IMR-90 (cell line): ENCODE measurements around the gene PSMB2. TPM values are rescaled to one million over a fixed set of nuclear protein-coding genes. Genes with fewer than 3 reads are reported as not detected.

Source experiments
- ATAC-seq: fragments of 200-7000 bp; cut with Tn5 transposase; 2 replicates; pipeline ENCODE4 v1.9.1; 2020; ENCODE audit warnings: low read depth, mild to moderate bottlenecking, moderate library complexity
- BruUV-seq: library from RNA; stranded (reverse); fragments of 400-500 nt; replicated peaks from 2 replicates; lab custom pipeline; 2021; lab: Mats Ljungman, UMichigan
- CTCF ChIA-PET: fragments of 300-600 bp; formaldehyde crosslinking; extraction: SDS; loops from one replicate; lab custom pipeline; 2021; ENCODE audit warnings: antibody characterized with exemption; lab: Yijun Ruan, JAX
- POLR2A ChIA-PET: fragments of 300-600 bp; sonication (Branson Sonifier 250); formaldehyde crosslinking; loops from one replicate; lab custom pipeline; 2022; ENCODE audit warnings: antibody characterized with exemption; ENCODE audit not compliant: unreplicated experiment; lab: Charles Lee
- DNase-seq: peaks from one replicate; pipeline ENCODE4 v3.0.0; 2013
- H2AFZ ChIP-seq: replicated peaks from 2 replicates; pipeline ENCODE3; 2013; ENCODE audit warnings: low read length, mild to moderate bottlenecking; ENCODE audit not compliant: poor library complexity
- H2AK5ac ChIP-seq: 2 replicates; pipeline ENCODE4 v1.6.1; 2013; ENCODE audit warnings: low read depth, low read length, inconsistent platforms
- H2AK9ac ChIP-seq: replicated peaks from 2 replicates; pipeline ENCODE3; 2013; ENCODE audit warnings: mild to moderate bottlenecking, low read depth, low read length, moderate library complexity; ENCODE audit not compliant: poor library complexity
- H2BK120ac ChIP-seq: 2 replicates; pipeline ENCODE4 v1.6.1; 2013; ENCODE audit warnings: low read depth, low read length, inconsistent platforms
- H2BK15ac ChIP-seq: 3 replicates; pipeline ENCODE4 v1.6.1; 2013; ENCODE audit warnings: low read depth, low read length, inconsistent platforms
- H2BK20ac ChIP-seq: 2 replicates; pipeline ENCODE4 v1.6.1; 2013; ENCODE audit warnings: low read depth, mild to moderate bottlenecking, inconsistent platforms, low read length, moderate library complexity
- H2BK5ac ChIP-seq: 2 replicates; pipeline ENCODE4 v1.6.1; 2013; ENCODE audit warnings: mild to moderate bottlenecking, low read depth, low read length, inconsistent platforms; ENCODE audit not compliant: poor library complexity, severe bottlenecking
- H3K14ac ChIP-seq: replicated peaks from 2 replicates; pipeline ENCODE4 v1.6.1; 2013; ENCODE audit warnings: low read depth, low read length, inconsistent platforms
- H3K18ac ChIP-seq: 2 replicates; pipeline ENCODE4 v1.6.1; 2013; ENCODE audit warnings: low read depth, low read length, control low read depth
- H3K23ac ChIP-seq: 2 replicates; pipeline ENCODE4 v1.6.1; 2013; ENCODE audit warnings: low read depth, low read length, inconsistent platforms
- H3K27ac ChIP-seq: 2 replicates; pipeline ENCODE4 v1.5.1; 2013; ENCODE audit warnings: mild to moderate bottlenecking, control low read depth, low read length; ENCODE audit not compliant: insufficient read depth
- H3K27me3 ChIP-seq: 2 replicates; pipeline ENCODE4 v1.6.1; 2013; ENCODE audit warnings: low read length; ENCODE audit not compliant: control insufficient read depth, insufficient read depth
- H3K36me3 ChIP-seq: 2 replicates; pipeline ENCODE4 v1.6.1; 2013; ENCODE audit warnings: low read length, mixed read lengths; ENCODE audit not compliant: control insufficient read depth, insufficient read depth
- H3K4ac ChIP-seq: 2 replicates; pipeline ENCODE4 v1.6.1; 2013; ENCODE audit warnings: low read depth, low read length, inconsistent platforms
- H3K4me1 ChIP-seq: 2 replicates; pipeline ENCODE4 v1.6.1; 2013; ENCODE audit warnings: low read length, mixed read lengths; ENCODE audit not compliant: control insufficient read depth, insufficient read depth
- H3K4me2 ChIP-seq: 2 replicates; pipeline ENCODE4 v1.6.1; 2013; ENCODE audit warnings: low read depth, mild to moderate bottlenecking, control low read depth, low read length, moderate library complexity
- H3K4me3 ChIP-seq: 2 replicates; pipeline ENCODE4 v1.5.1; 2013; ENCODE audit warnings: low read depth, mild to moderate bottlenecking, control low read depth, low read length, moderate library complexity; ENCODE audit not compliant: insufficient read depth
- H3K56ac ChIP-seq: 2 replicates; pipeline ENCODE4 v1.6.1; 2013; ENCODE audit warnings: low read length, inconsistent platforms; ENCODE audit not compliant: insufficient read depth; ENCODE audit errors: extremely low read depth
- H3K79me1 ChIP-seq, 2 experiments: 2 replicates each; pipeline ENCODE4 v1.6.1; 2013; ENCODE audit warnings: low read length in 2 of 2, inconsistent platforms in 1 of 2, low read depth in 1 of 2
- H3K9ac ChIP-seq: 2 replicates; pipeline ENCODE4 v1.6.1; 2013; ENCODE audit warnings: low read depth, low read length, control low read depth
- H3K9me1 ChIP-seq: 2 replicates; pipeline ENCODE4 v1.6.1; 2013; ENCODE audit warnings: low read length, inconsistent platforms; ENCODE audit not compliant: insufficient read depth
- H3K9me3 ChIP-seq: 2 replicates; pipeline ENCODE4 v1.6.1; 2013; ENCODE audit warnings: low read length; ENCODE audit not compliant: control insufficient read depth, insufficient read depth
- H4K20me1 ChIP-seq: 2 replicates; pipeline ENCODE4 v1.6.1; 2013; ENCODE audit warnings: low read length, inconsistent platforms; ENCODE audit not compliant: insufficient read depth
- H4K5ac ChIP-seq: 2 replicates; pipeline ENCODE4 v1.6.1; 2013; ENCODE audit warnings: mild to moderate bottlenecking, low read depth, low read length, control low read depth
- H4K8ac ChIP-seq, 2 experiments: 2 replicates each; pipeline ENCODE4 v1.6.1; 2013; ENCODE audit warnings: low read depth in 2 of 2, low read length in 2 of 2, control low read depth in 1 of 2, inconsistent platforms in 1 of 2
- H4K91ac ChIP-seq: 2 replicates; pipeline ENCODE4 v1.6.1; 2013; ENCODE audit warnings: low read depth, low read length, inconsistent platforms; ENCODE audit not compliant: insufficient read depth
- CEBPB ChIP-seq: IDR thresholded peaks from 2 replicates; pipeline ENCODE4 v1.6.1; 2012; ENCODE audit warnings: low read depth, low read length, improper control_type of control experiment
- CHD1 ChIP-seq: IDR thresholded peaks from 2 replicates; pipeline ENCODE4 v1.6.1; 2012; ENCODE audit warnings: low read depth, low read length, improper control_type of control experiment
- CTCF ChIP-seq: conservative IDR thresholded peaks from 2 replicates; pipeline ENCODE4 v1.5.1; 2012; ENCODE audit warnings: mild to moderate bottlenecking, low read depth, low read length, improper control_type of control experiment
- FOS ChIP-seq: fragments of 150-350 bp; IDR thresholded peaks from 2 replicates; pipeline ENCODE4 v1.6.1; 2016; ENCODE audit warnings: low read depth, low read length
- MAFK ChIP-seq: IDR thresholded peaks from 2 replicates; pipeline ENCODE4 v1.6.1; 2012; ENCODE audit warnings: low read depth, low read length, improper control_type of control experiment
- MXI1 ChIP-seq: IDR thresholded peaks from 2 replicates; pipeline ENCODE4 v1.6.1; 2012; ENCODE audit warnings: low read depth, mild to moderate bottlenecking, low read length, moderate library complexity, borderline replicate concordance
- NFE2L2 ChIP-seq: fragments of 150-350 bp; IDR thresholded peaks from 2 replicates; pipeline ENCODE4 v1.6.1; 2016; ENCODE audit warnings: low read depth, mild to moderate bottlenecking, low read length
- POLR2A ChIP-seq: IDR thresholded peaks from 2 replicates; pipeline ENCODE4 v1.6.1; 2012; ENCODE audit warnings: mild to moderate bottlenecking, low read depth, low read length
- RAD21 ChIP-seq: IDR thresholded peaks from 2 replicates; pipeline ENCODE4 v1.6.1; 2012; ENCODE audit warnings: low read length, improper control_type of control experiment
- RCOR1 ChIP-seq: IDR thresholded peaks from 2 replicates; pipeline ENCODE4 v1.6.1; 2012; ENCODE audit warnings: mild to moderate bottlenecking, low read length, improper control_type of control experiment; ENCODE audit not compliant: insufficient replicate concordance
- RFX5 ChIP-seq: IDR thresholded peaks from 2 replicates; pipeline ENCODE4 v1.8.0; 2012; ENCODE audit warnings: low read depth, mild to moderate bottlenecking, low read length, moderate library complexity
- USF2 ChIP-seq: fragments of 150-350 bp; IDR thresholded peaks from 2 replicates; pipeline ENCODE4 v1.6.1; 2017; ENCODE audit warnings: mild to moderate bottlenecking, antibody characterized with exemption, low read length, low read depth
- WGBS, 2 experiments: methylation state at CpG; one replicate each; pipeline versions ENCODE4 v1.1.5 to v1.1.7; 2013; ENCODE audit warnings: missing lambda C conversion rate in 2 of 2; ENCODE audit not compliant: insufficient read length in 1 of 2; ENCODE audit errors: extremely low coverage in 2 of 2; 5-methylcytosine and 5-hydroxymethylcytosine counted together
- dilution Hi-C: fragments of 300-500 bp; cut with HindIII; formaldehyde crosslinking; loops from one replicate; pipeline ENCODE4 v1.14.3; 2018; ENCODE audit warnings: low sequenced_read_pairs; ENCODE audit not compliant: unreplicated experiment
- in situ Hi-C: fragments of 300-500 bp; cut with MboI; formaldehyde crosslinking; loops from 3 replicates; pipeline ENCODE4 v1.14.3; 2019; ENCODE audit warnings: low sequenced_read_pairs, inconsistent platforms, mixed read lengths
- intact Hi-C: fragments of 100-400 bp; cut with micrococcal nuclease; formaldehyde crosslinking; loops from 2 replicates; pipeline ENCODE4 v1.10.0; 2022
- polyA plus RNA-seq, 3 experiments: library from polyadenylated mRNA; depleted of rRNA; stranded (reverse); fragments of >200 nt; gene quantifications; 2 replicates each; pipeline ENCODE4 v1.2.3, GENCODE V29; 2012; ENCODE audit warnings: low replicate concordance in 1 of 3
- total RNA-seq: library from RNA; depleted of rRNA; stranded (reverse); fragments of >200 nt; gene quantifications from 2 replicates; pipeline ENCODE4 v1.2.3, GENCODE V29; 2012

Gene PSMB2
- total and polyA plus RNA-seq, 2 of the 4 experiments (the other 2 are of a cell fraction) = 23.8 to 86.2 TPM

GRCh38 chr1:35592991-35593769 is 48.1 kb downstream of the PSMB2 start:
- H4K5ac ChIP-seq = no peak overlapping the region
- POLR2A ChIA-PET = no interaction called here
- H3K4ac ChIP-seq = no peak overlapping the region
- no peak overlapping the region for H3K4me2 ChIP-seq
- H2BK5ac ChIP-seq = no peak overlapping the region
- no peak overlapping the region for H3K4me3 ChIP-seq
- H4K20me1 ChIP-seq = no peaks in the 10 kb centered on the region; the same call in 1 of the 2 replicates
- intact Hi-C loops (no loop called here), dilution Hi-C loops (no loop called here), in situ Hi-C loops (no loop called here)
- no peaks in the 10 kb centered on the region for H3K4me1 ChIP-seq
- peak overlapping the region; percentile 16; the same call in 1 of the 2 replicates for H3K23ac ChIP-seq
- TF ChIP-seq RCOR1 = no peak
- TF ChIP-seq POLR2A = no peak
- TF ChIP-seq MAFK = no peak
- TF ChIP-seq CHD1 = no peak
- no peak for TF ChIP-seq NFE2L2
- no peak for TF ChIP-seq USF2
- TF ChIP-seq CTCF = no peak
- no peak for TF ChIP-seq FOS
- no peak for TF ChIP-seq RFX5
- no peak for TF ChIP-seq CEBPB
- TF ChIP-seq MXI1 = no peak
- no peak for TF ChIP-seq RAD21
- DNase-seq (no peak), ATAC-seq (no peak)
- no peak overlapping the region for H2AFZ ChIP-seq
- no TSS peak for BruUV-seq
- H3K9me3 ChIP-seq = no peaks in the 10 kb centered on the region
- no peaks in the 10 kb centered on the region for H3K27me3 ChIP-seq
- H4K8ac ChIP-seq = no peak overlapping the region
- no peak overlapping the region for H3K56ac ChIP-seq
- no peak overlapping the region for H3K9ac ChIP-seq
- peaks cover 6% of the 10 kb centered on the region for H3K36me3 ChIP-seq
- WGBS, 2 experiments = no CpG with 5 or more reads among the region's 8 CpGs
- H2BK20ac ChIP-seq = no peak overlapping the region
- no peak overlapping the region for H2BK15ac ChIP-seq
- no peak overlapping the region for H3K27ac ChIP-seq
- no peak overlapping the region for H3K18ac ChIP-seq
- H4K91ac ChIP-seq = no peak overlapping the region
- no peak overlapping the region for H2AK5ac ChIP-seq
- CTCF ChIA-PET = no interaction called here
- H2AK9ac ChIP-seq = no peak overlapping the region
- H3K14ac ChIP-seq = no peak overlapping the region
- no peaks in the 10 kb centered on the region for H3K79me1 ChIP-seq
- no peak overlapping the region for H2BK120ac ChIP-seq
- peaks cover 24% of the 10 kb centered on the region for H3K9me1 ChIP-seq
